Smooth muscle cell (in vitro differentiated cells): Measurements from ENCODE around the gene NPAS4. TPM values are rescaled to one million over a fixed set of nuclear protein-coding genes. Genes with fewer than 3 reads are reported as not detected.

Experiments
- DNase-seq: peaks from one replicate; lab custom pipeline; 2025; ENCODE audit not compliant: unreplicated experiment; lab: John Stamatoyannopoulos, UW
- H2AFZ ChIP-seq: fragments of 200-600 bp; sonication (generic); 2 replicates; pipeline ENCODE4 v1.6.0; 2016; ENCODE audit warnings: antibody characterized with exemption, low read depth, mild to moderate bottlenecking
- H3F3A ChIP-seq: fragments of 200-600 bp; sonication (generic); 2 replicates; pipeline ENCODE4 v1.6.0; 2017; ENCODE audit warnings: antibody characterized with exemption, low read depth
- H3K27ac ChIP-seq: fragments of 200-600 bp; sonication (generic); 2 replicates; pipeline ENCODE4 v1.5.1; 2016; ENCODE audit warnings: low read depth, mild to moderate bottlenecking
- H3K27me3 ChIP-seq: fragments of 200-600 bp; sonication (generic); 2 replicates; pipeline ENCODE4 v1.6.1; 2016; ENCODE audit warnings: low read depth, mild to moderate bottlenecking
- H3K36me3 ChIP-seq: fragments of 200-600 bp; sonication (generic); 2 replicates; pipeline ENCODE4 v1.5.1; 2016; ENCODE audit warnings: low read depth
- H3K4me1 ChIP-seq: fragments of 200-600 bp; sonication (generic); 2 replicates; pipeline ENCODE4 v1.5.1; 2016; ENCODE audit warnings: low read depth
- H3K4me2 ChIP-seq: fragments of 200-600 bp; sonication (generic); 2 replicates; pipeline ENCODE4 v1.6.0; 2016; ENCODE audit warnings: mild to moderate bottlenecking
- H3K4me3 ChIP-seq: fragments of 200-600 bp; sonication (generic); 2 replicates; pipeline ENCODE4 v1.5.1; 2016; ENCODE audit warnings: mild to moderate bottlenecking
- H3K79me2 ChIP-seq: fragments of 200-600 bp; sonication (generic); 2 replicates; pipeline ENCODE4 v1.6.0; 2016; ENCODE audit warnings: low read depth, mild to moderate bottlenecking
- H3K9ac ChIP-seq: fragments of 200-600 bp; sonication (generic); 2 replicates; pipeline ENCODE4 v1.6.0; 2016; ENCODE audit warnings: low read depth
- H3K9me3 ChIP-seq: fragments of 200-600 bp; sonication (generic); replicated peaks from 2 replicates; pipeline ENCODE4 v1.5.1; 2016; ENCODE audit warnings: low read depth
- H4K20me1 ChIP-seq: fragments of 200-600 bp; sonication (generic); 2 replicates; pipeline ENCODE4 v1.6.0; 2016; ENCODE audit warnings: low read depth
- WGBS: methylation state at CpG from one replicate; pipeline ENCODE4 v1.1.7; 2016; ENCODE audit warnings: low lambda C conversion rate; 5-methylcytosine and 5-hydroxymethylcytosine counted together
- polyA plus RNA-seq: library from polyadenylated mRNA; unstranded; fragments of >200 nt; fragmentation: Nextera tagmentation; extraction: Ambion mirVana; gene quantifications from 2 replicates; pipeline ENCODE4 v1.2.1, GENCODE V29; 2016
- total RNA-seq: library from RNA; depleted of rRNA; stranded (reverse); fragments of >200 nt; gene quantifications from 2 replicates; pipeline ENCODE4 v1.2.3, GENCODE V29; 2014
- TF ChIP-seq, protein P1 (sequence below): fragments of 200-600 bp; sonication (generic); IDR thresholded peaks from 2 replicates; pipeline ENCODE4 v1.5.1; 2017; ENCODE audit warnings: borderline replicate concordance, mild to moderate bottlenecking, antibody characterized with exemption; ENCODE audit not compliant: insufficient read depth, poor library complexity, severe bottlenecking

NPAS4 gene
- total and polyA plus RNA-seq, 2 experiments from 2014 or later, result 0.58 to 1.1 TPM

DNA sequence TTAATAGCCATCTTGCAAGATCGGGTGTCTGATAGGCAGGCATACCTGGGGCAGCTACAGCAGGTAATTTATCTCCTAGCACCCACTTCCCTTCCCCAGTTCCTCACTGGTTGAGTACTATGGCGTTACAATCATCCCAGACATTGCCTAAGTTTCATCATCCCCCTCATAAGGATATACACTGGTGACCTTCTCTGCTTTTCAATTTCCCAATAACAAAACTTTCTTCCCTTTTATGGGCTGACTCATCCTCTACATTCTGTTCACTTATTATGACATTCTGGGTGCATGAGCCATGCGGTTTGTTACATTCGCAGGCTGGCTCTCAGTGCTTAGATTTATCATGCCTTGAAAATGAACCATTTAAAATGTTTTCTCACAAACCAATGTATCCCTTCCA, 22.8 kb downstream of the NPAS4 start:
- Histone ChIP-seq H3K79me2 (no peaks in the 10 kb centered on the region), H3K9ac (no peak overlapping the region), H3K36me3 (no peaks in the 10 kb centered on the region), H3K4me1 (no peaks in the 10 kb centered on the region), H3K27me3 (no peaks in the 10 kb centered on the region), H4K20me1 (no peaks in the 10 kb centered on the region), H3K4me3 (no peak overlapping the region), H3K4me2 (no peak overlapping the region), H2AFZ (no peak overlapping the region), H3K27ac (no peak overlapping the region), H3K9me3 (no peaks in the 10 kb centered on the region), H3F3A (no peaks in the 10 kb centered on the region)
- WGBS, result 72% methylated on average over 4 of the region's 4 CpGs
- DNase-seq, result no peak
- TF ChIP-seq, protein P1, sequence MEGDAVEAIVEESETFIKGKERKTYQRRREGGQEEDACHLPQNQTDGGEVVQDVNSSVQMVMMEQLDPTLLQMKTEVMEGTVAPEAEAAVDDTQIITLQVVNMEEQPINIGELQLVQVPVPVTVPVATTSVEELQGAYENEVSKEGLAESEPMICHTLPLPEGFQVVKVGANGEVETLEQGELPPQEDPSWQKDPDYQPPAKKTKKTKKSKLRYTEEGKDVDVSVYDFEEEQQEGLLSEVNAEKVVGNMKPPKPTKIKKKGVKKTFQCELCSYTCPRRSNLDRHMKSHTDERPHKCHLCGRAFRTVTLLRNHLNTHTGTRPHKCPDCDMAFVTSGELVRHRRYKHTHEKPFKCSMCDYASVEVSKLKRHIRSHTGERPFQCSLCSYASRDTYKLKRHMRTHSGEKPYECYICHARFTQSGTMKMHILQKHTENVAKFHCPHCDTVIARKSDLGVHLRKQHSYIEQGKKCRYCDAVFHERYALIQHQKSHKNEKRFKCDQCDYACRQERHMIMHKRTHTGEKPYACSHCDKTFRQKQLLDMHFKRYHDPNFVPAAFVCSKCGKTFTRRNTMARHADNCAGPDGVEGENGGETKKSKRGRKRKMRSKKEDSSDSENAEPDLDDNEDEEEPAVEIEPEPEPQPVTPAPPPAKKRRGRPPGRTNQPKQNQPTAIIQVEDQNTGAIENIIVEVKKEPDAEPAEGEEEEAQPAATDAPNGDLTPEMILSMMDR, result no peak

DNA sequence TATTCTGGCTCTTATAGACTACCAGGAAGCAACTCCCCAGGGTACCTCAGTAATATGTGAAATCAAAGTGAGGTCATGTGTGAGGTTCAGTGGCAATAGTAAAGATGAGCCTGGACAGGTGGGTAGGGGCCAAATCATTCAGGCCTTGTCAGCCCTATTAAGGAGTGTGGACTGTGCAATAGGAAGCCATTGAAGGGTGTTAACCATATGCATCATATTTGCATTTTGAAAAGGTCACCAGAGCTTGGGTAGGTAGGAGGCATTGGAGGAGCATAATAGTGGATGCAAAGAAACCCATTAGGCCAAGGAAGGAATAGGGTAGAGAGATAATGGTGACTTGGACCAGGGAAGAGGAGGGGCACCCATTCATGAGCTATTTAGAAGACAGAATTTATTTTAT, 26.2 kb downstream of the NPAS4 start:
- H3K9ac ChIP-seq, result no peak overlapping the region
- no peak for DNase-seq
- H3K36me3 ChIP-seq, result no peaks in the 10 kb centered on the region
- H2AFZ ChIP-seq, result no peak overlapping the region
- no peaks in the 10 kb centered on the region for H3K9me3 ChIP-seq
- H4K20me1 ChIP-seq, result no peaks in the 10 kb centered on the region
- H3K79me2 ChIP-seq, result no peaks in the 10 kb centered on the region
- H3K27ac ChIP-seq, result no peak overlapping the region
- no peaks in the 10 kb centered on the region for H3F3A ChIP-seq
- TF ChIP-seq, protein P1, result no peak
- no peak overlapping the region for H3K4me2 ChIP-seq
- no peak overlapping the region for H3K4me3 ChIP-seq
- no peaks in the 10 kb centered on the region for H3K4me1 ChIP-seq
- H3K27me3 ChIP-seq, result no peaks in the 10 kb centered on the region

DNA sequence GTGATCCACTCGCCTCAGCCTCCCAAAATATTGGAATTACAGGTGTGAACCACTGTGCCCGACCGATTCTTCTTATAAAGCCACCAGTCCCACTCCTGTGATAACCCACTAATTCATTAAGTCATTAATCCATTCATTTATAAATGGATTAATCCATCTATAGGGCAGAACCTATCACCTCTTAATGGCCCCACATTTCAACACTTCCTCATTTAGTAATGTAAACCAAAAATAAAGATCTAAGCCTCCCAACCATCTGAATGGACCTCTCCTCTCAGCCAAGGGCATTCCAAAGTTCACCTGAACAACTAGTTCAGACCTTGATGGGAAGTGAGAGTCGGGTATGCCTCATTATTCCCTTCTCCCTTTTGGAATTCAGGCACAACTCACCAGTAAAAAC, 27.7 kb downstream of the NPAS4 start:
- no peak for DNase-seq
- TF ChIP-seq, protein P1, result no peak
- Histone ChIP-seq H3K4me1 (no peaks in the 10 kb centered on the region), H3K36me3 (no peaks in the 10 kb centered on the region), H3K4me3 (no peak overlapping the region), H3K9me3 (no peaks in the 10 kb centered on the region), H3F3A (no peaks in the 10 kb centered on the region), H3K9ac (no peak overlapping the region), H2AFZ (no peak overlapping the region), H3K4me2 (no peak overlapping the region), H3K79me2 (no peaks in the 10 kb centered on the region), H3K27me3 (no peaks in the 10 kb centered on the region), H4K20me1 (no peaks in the 10 kb centered on the region), H3K27ac (no peak overlapping the region)
- 88% methylated on average over 4 of the region's 4 CpGs for WGBS

DNA sequence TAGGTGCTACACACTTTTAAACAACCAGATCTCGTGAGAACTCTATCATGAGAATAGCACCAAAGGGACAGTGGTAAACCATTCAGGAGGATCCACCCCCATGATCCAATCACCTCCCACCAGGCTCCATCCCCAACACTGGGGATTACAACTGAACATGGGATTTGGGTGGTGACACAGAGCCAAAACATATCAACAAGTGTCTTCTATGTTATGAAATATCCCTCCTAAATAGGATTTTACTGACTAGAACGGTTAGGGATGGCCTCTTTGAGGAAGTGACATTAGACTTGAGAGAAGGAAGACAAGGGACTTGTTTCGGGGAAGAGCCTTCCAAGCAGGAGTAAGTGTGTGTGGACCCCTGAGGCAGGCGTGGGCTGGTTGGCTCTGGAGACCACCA, 29.7 kb downstream of the NPAS4 start:
- Histone ChIP-seq H3K27me3 (no peaks in the 10 kb centered on the region), H3K9ac (no peak overlapping the region), H3K4me3 (no peak overlapping the region), H3K9me3 (no peaks in the 10 kb centered on the region), H3K27ac (no peak overlapping the region), H4K20me1 (no peaks in the 10 kb centered on the region), H3K79me2 (no peaks in the 10 kb centered on the region), H3K4me2 (no peak overlapping the region), H2AFZ (no peak overlapping the region), H3K36me3 (no peaks in the 10 kb centered on the region), H3F3A (no peaks in the 10 kb centered on the region), H3K4me1 (no peaks in the 10 kb centered on the region)
- WGBS, result 81% methylated on average over 4 of the region's 4 CpGs
- TF ChIP-seq, protein P1, result no peak
- DNase-seq, result no peak
